Immature natural killer cell (primary cell): ENCODE data around the gene HOXD10. TPM values are rescaled to one million over a fixed set of nuclear protein-coding genes. Genes with fewer than 3 reads are reported as not detected.

Source experiments
- DNase-seq, 3 donors: peaks; one replicate each; pipeline ENCODE4 v3.0.0; 2022; ENCODE audit warnings: mixed read lengths in 1 of 3
- H3K27ac Mint-ChIP-seq, 6 donors: one replicate each; pipeline ENCODE4 v1.8.0; 2020; ENCODE audit warnings: mixed read lengths in 6 of 6, mild to moderate bottlenecking in 5 of 6, inconsistent platforms in 4 of 6, moderate library complexity in 3 of 6
- H3K27me3 Mint-ChIP-seq, 3 donors: one replicate each; pipeline ENCODE4 v1.8.0; 2020 to 2021; ENCODE audit warnings: low read depth in 3 of 3, mild to moderate bottlenecking in 3 of 3, mixed read lengths in 3 of 3, moderate library complexity in 3 of 3, inconsistent platforms in 1 of 3
- H3K36me3 Mint-ChIP-seq, 3 donors: one replicate each; pipeline ENCODE4 v1.8.0; 2020; ENCODE audit warnings: mixed read lengths in 3 of 3, inconsistent platforms in 2 of 3, mild to moderate bottlenecking in 2 of 3
- H3K4me1 Mint-ChIP-seq, 2 donors: one replicate each; pipeline ENCODE4 v1.8.0; 2020; ENCODE audit warnings: inconsistent platforms in 2 of 2, mild to moderate bottlenecking in 2 of 2, mixed read lengths in 2 of 2, moderate library complexity in 1 of 2
- H3K4me3 Mint-ChIP-seq, 5 donors: one replicate each; pipeline ENCODE4 v1.8.0; 2020; ENCODE audit warnings: mild to moderate bottlenecking in 5 of 5, mixed read lengths in 5 of 5, inconsistent platforms in 3 of 5, moderate library complexity in 3 of 5
- H3K9me3 Mint-ChIP-seq, 6 donors: one replicate each; pipeline ENCODE4 v1.8.0; 2020; ENCODE audit warnings: mild to moderate bottlenecking in 6 of 6, mixed read lengths in 6 of 6, inconsistent platforms in 4 of 6, moderate library complexity in 3 of 6
- polyA plus RNA-seq, 3 donors: library from polyadenylated mRNA; unstranded; fragments of 300-500 nt; fragmentation: Illumina TruSeq; gene quantifications; one replicate each; pipeline ENCODE4 v1.2.3, GENCODE V29; 2021

HOXD10 gene
- polyA plus RNA-seq, 3 donors from 2014 or later: not detected

- H3K9me3 Mint-ChIP-seq: peaks cover 0 to 25% (median 4%) of the 10 kb centered on the region in 6 donors
- peaks cover 22 to 53% (median 48%) of the 10 kb centered on the region in 3 donors for H3K27me3 Mint-ChIP-seq
- H3K36me3 Mint-ChIP-seq: peaks cover 0 to 10% (median 3%) of the 10 kb centered on the region in 3 donors
- no peak for DNase-seq
- peaks cover 2 to 8% of the 10 kb centered on the region in 2 donors for H3K4me1 Mint-ChIP-seq
- no peak overlapping the region for H3K4me3 Mint-ChIP-seq
- H3K27ac Mint-ChIP-seq: no peak overlapping the region
Observed at GRCh38 chr2:176164611-176165369, 48.2 kb downstream of the HOXD10 start.

DNA sequence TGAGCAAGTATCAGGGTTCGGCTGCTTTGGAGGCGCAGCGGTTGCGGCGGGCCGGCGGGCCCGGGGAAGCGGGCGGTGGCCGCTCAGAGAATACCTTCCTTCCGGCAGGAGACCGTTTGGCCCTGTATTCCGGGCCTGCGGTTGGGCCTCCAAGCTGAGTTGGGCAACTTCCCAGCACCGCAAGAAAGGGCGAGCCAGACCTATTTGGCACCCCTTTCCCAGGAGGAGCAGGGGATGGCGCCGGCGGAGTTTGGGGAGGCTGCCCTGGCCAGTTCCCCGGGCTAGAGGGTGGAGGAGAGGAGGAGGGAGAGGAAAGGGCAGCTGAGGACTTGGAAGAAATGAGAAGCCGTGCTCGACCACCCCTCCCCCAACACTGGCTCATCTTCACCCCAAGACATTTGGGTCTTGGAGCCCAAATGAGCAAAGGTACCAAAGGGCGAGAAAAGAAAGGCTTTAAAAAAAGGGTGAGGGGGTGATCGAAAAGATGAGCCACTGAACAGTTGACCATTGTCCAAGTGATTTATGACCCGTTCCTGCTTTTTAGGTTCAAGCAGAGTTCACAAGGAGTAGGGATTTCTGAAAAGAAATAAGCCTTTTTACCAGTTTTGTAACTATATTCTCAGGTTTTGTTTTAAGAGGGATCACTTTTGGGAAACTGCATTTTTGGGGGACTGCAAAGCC is 48.9 kb downstream of the HOXD10 start:
- H3K4me1 Mint-ChIP-seq: peaks cover 2 to 8% of the 10 kb centered on the region in 2 donors
- DNase-seq: no peak
- no peak overlapping the region for H3K27ac Mint-ChIP-seq
- no peak overlapping the region for H3K4me3 Mint-ChIP-seq
- peaks cover 0 to 10% (median 3%) of the 10 kb centered on the region in 3 donors for H3K36me3 Mint-ChIP-seq
- H3K9me3 Mint-ChIP-seq: peaks cover 0 to 25% (median 4%) of the 10 kb centered on the region in 6 donors
- H3K27me3 Mint-ChIP-seq: peaks cover 21 to 59% (median 53%) of the 10 kb centered on the region in 3 donors

- Mint-ChIP-seq H3K4me3 (no peak overlapping the region), H3K4me1 (peaks cover 2 to 8% of the 10 kb centered on the region in 2 donors), H3K36me3 (peaks cover 0 to 10% (median 3%) of the 10 kb centered on the region in 3 donors), H3K9me3 (peaks cover 0 to 25% (median 4%) of the 10 kb centered on the region in 6 donors), H3K27ac (no peak overlapping the region), H3K27me3 (peaks cover 20 to 56% (median 49%) of the 10 kb centered on the region in 3 donors)
- DNase-seq: no peak
Observed at GRCh38 chr2:176166272-176166671, 49.7 kb downstream of the HOXD10 start.

DNA sequence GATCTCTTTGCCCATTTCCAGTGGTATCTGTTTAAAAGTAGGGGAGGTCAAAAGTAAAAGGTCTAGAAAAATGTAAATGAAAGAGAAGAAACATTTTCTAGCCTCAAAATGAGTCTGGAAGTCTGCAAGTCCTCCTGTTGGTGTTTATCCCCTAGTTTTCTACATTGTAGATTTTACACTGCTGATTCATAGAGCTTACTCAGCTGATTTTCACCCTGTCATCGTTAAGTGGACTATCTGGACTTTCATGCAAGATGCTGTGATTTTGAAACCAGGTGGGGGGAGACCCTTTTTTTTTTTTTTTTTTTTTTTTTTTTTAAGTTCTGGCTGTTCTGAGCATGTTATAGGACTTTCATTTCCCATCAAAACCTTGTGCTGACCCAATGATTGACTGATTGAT is 50.8 kb downstream of the HOXD10 start:
- no peak for DNase-seq
- H3K9me3 Mint-ChIP-seq: peaks cover 0 to 25% (median 4%) of the 10 kb centered on the region in 6 donors
- H3K36me3 Mint-ChIP-seq: peaks cover 0 to 10% (median 3%) of the 10 kb centered on the region in 3 donors
- no peak overlapping the region for H3K4me3 Mint-ChIP-seq
- no peak overlapping the region for H3K27ac Mint-ChIP-seq
- peaks cover 20 to 51% (median 43%) of the 10 kb centered on the region in 3 donors for H3K27me3 Mint-ChIP-seq
- peaks cover 2 to 8% of the 10 kb centered on the region in 2 donors for H3K4me1 Mint-ChIP-seq

GRCh38 chr2:176169181-176169580 is 52.6 kb downstream of the HOXD10 start:
- Mint-ChIP-seq H3K27ac (no peak overlapping the region), H3K9me3 (peaks cover 0 to 20% (median 2%) of the 10 kb centered on the region in 6 donors), H3K27me3 (peaks cover 20 to 56% (median 46%) of the 10 kb centered on the region in 3 donors), H3K36me3 (peaks cover 0 to 3% (median 2%) of the 10 kb centered on the region in 3 donors), H3K4me1 (peaks cover 2 to 4% of the 10 kb centered on the region in 2 donors), H3K4me3 (no peak overlapping the region)
- no peak for DNase-seq

Other genes starting within 250 kb of the HOXD10 start
- gene LNPK, start 114.5 kb upstream of the HOXD10 start, polyA plus RNA-seq: 10 to 100 TPM; 13.7 to 21.3 (median 18.0) TPM
- gene EVX2, start 32.8 kb upstream of the HOXD10 start, polyA plus RNA-seq: not detected
- gene HOXD13, start 24.1 kb upstream of the HOXD10 start, polyA plus RNA-seq: not detected
- not detected for gene HOXD12, start 17.0 kb upstream of the HOXD10 start, polyA plus RNA-seq
- gene HOXD11, start 9.5 kb upstream of the HOXD10 start, polyA plus RNA-seq: not detected
- gene HOXD9, start 5.9 kb downstream of the HOXD10 start, polyA plus RNA-seq: not detected
- gene HOXD8, start 12.9 kb downstream of the HOXD10 start, polyA plus RNA-seq: not detected
- not detected for gene HOXD4, start 34.8 kb downstream of the HOXD10 start, polyA plus RNA-seq
- not detected for gene HOXD3, start 40.5 kb downstream of the HOXD10 start, polyA plus RNA-seq
- gene HOXD1, start 71.9 kb downstream of the HOXD10 start, polyA plus RNA-seq: not detected
- gene MTX2, start 152.7 kb downstream of the HOXD10 start, polyA plus RNA-seq: 10 to 100 TPM in 2 of 3 donors, 1 to 10 TPM in 1; 8.2 to 15.5 (median 13.8) TPM